ENCODE results near the gene UTP25.

DNA sequence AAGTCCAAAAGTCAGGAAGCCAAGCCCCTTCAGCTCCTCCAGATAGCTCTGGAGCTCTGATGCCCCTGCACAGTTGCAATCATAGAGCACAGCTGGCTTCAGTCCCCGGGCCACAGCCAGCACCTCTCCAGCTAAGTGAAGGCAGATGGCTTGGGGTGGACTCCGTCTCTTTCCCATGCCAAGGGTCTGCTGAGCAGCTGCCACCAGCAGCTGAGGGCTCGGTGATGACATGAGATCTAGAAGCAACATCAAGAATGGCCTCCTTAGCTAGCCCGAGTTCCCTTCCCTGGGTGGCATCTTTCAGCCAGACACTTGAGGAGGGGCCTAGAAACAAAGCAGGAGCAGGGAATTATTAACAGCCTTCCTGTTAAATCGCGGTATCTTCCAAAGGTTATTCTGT lies 44.4 kb upstream of the UTP25 start:
- TF ChIP-seq POLR2AphosphoS5 (IDR thresholded peaks at IDR 0.05; ENCODE audit: low read depth, low read length) = no peak
- no peak for TF ChIP-seq SIN3A (IDR thresholded peaks at IDR 0.05; ENCODE audit: borderline replicate concordance, insufficient read depth, low read length)
